ENCODE measurements around the gene CCNQ. TPM values are rescaled to one million over a fixed set of nuclear protein-coding genes. Genes with fewer than 3 reads are reported as not detected.

CCNQ gene
- total and polyA plus RNA-seq, 4 donors = 14.8 to 29.3 (median 24.2) TPM

- no peak overlapping the region for H3K4me3 ChIP-seq (ENCODE audit: low read depth, low read length)
- no peak for DNase-seq (ENCODE audit: low read depth in 4 of 6, low spot score in 6 of 6)
- no peak overlapping the region for H3K27ac ChIP-seq (ENCODE audit: low read depth, low read length)
- WGBS (ENCODE audit: insufficient coverage) = 84% methylated on average over 14 of the region's 14 CpGs
- no peaks in the 10 kb centered on the region for H3K4me1 ChIP-seq (ENCODE audit: control insufficient read depth, insufficient read depth, low read length)
- peaks cover 59% of the 10 kb centered on the region for H3K36me3 ChIP-seq (ENCODE audit: control insufficient read depth, insufficient read depth, low read length)
- no peaks in the 10 kb centered on the region for H3K27me3 ChIP-seq (ENCODE audit: control insufficient read depth, insufficient read depth, low read length)
- H3K9me3 ChIP-seq (ENCODE audit: control insufficient read depth, insufficient read depth, low read length) = no peaks in the 10 kb centered on the region
These were observed 34.8 kb downstream of the CCNQ start for GRCh38 chrX:153564047-153564606.

DNA sequence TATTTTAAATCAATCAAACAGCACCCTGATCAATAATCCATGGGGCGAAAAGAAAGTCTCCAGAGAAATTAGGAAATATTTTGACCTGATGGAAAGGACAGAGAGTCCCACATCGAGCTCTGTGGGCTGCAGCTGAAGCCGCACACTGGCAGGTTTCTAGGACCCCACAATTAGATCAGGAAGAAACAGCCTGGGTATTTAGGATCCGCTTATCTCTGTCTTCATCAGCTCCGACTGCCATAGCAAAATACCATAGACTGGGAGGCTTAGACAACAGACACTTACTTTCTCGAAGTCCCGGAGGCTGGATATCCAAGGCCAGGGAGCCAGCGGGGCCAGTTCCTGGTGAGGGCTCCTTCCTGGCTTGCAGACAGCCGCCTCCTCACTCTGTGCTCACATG is 36.4 kb downstream of the CCNQ start:
- H3K27me3 ChIP-seq (ENCODE audit: control insufficient read depth, insufficient read depth, low read length) = no peaks in the 10 kb centered on the region
- H3K36me3 ChIP-seq (ENCODE audit: control insufficient read depth, insufficient read depth, low read length) = peaks cover 63% of the 10 kb centered on the region
- H3K27ac ChIP-seq (ENCODE audit: low read depth, low read length) = no peak overlapping the region
- H3K9me3 ChIP-seq (ENCODE audit: control insufficient read depth, insufficient read depth, low read length) = no peaks in the 10 kb centered on the region
- no peak for DNase-seq (ENCODE audit: low read depth in 4 of 6, low spot score in 6 of 6)
- no peak overlapping the region for H3K4me3 ChIP-seq (ENCODE audit: low read depth, low read length)
- 91% methylated on average over 8 of the region's 9 CpGs for WGBS (ENCODE audit: insufficient coverage)
- peaks cover under 1% of the 10 kb centered on the region for H3K4me1 ChIP-seq (ENCODE audit: control insufficient read depth, insufficient read depth, low read length)

- WGBS (ENCODE audit: insufficient coverage) = 75% methylated on average over 7 of the region's 7 CpGs
- H3K27me3 ChIP-seq (ENCODE audit: control insufficient read depth, insufficient read depth, low read length) = no peaks in the 10 kb centered on the region
These were observed 37.6 kb downstream of the CCNQ start for GRCh38 chrX:153561337-153561736.

GRCh38 chrX:153560466-153560865 is 38.5 kb downstream of the CCNQ start:
- H3K36me3 ChIP-seq (ENCODE audit: control insufficient read depth, insufficient read depth, low read length) = peaks cover 62% of the 10 kb centered on the region
- H3K27ac ChIP-seq (ENCODE audit: low read depth, low read length) = no peak overlapping the region
- DNase-seq (ENCODE audit: low read depth in 4 of 6, low spot score in 6 of 6) = no peak
- H3K4me1 ChIP-seq (ENCODE audit: control insufficient read depth, insufficient read depth, low read length) = peaks cover 5% of the 10 kb centered on the region
- H3K9me3 ChIP-seq (ENCODE audit: control insufficient read depth, insufficient read depth, low read length) = no peaks in the 10 kb centered on the region
- WGBS (ENCODE audit: insufficient coverage) = 88% methylated on average over 17 of the region's 22 CpGs
- H3K27me3 ChIP-seq (ENCODE audit: control insufficient read depth, insufficient read depth, low read length) = no peaks in the 10 kb centered on the region
- no peak overlapping the region for H3K4me3 ChIP-seq (ENCODE audit: low read depth, low read length)

More at GRCh38 chrX:153561337-153561736, 37.6 kb downstream of the CCNQ start:
- Histone ChIP-seq H3K27ac (ENCODE audit: low read depth, low read length) (no peak overlapping the region), H3K4me1 (ENCODE audit: control insufficient read depth, insufficient read depth, low read length) (peaks cover 5% of the 10 kb centered on the region), H3K36me3 (ENCODE audit: control insufficient read depth, insufficient read depth, low read length) (peaks cover 64% of the 10 kb centered on the region), H3K4me3 (ENCODE audit: low read depth, low read length) (no peak overlapping the region), H3K9me3 (ENCODE audit: control insufficient read depth, insufficient read depth, low read length) (no peaks in the 10 kb centered on the region)
- DNase-seq (ENCODE audit: low read depth in 4 of 6, low spot score in 6 of 6) = no peak

DNA sequence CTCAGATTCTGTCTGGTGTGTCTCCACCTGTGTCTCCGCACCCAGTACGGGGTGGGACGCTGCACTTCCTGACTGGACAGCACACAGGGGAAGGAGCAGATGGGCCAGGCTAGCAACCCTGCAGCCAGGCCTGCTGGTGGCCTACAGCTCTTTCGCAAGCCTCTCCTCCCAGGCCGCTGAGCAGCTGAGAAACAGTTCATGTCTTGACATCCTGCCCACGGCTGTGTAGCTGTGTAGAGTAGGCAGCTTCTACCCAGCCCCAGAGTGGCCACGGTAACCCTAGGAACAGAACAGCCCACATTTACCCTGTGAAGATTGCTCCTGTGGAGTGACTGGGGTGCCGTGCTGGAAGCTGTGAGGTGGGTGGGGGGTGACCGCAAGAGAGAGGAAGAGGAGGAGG is 38.9 kb downstream of the CCNQ start:
- H3K36me3 ChIP-seq (ENCODE audit: control insufficient read depth, insufficient read depth, low read length) = peaks cover 63% of the 10 kb centered on the region
- H3K27ac ChIP-seq (ENCODE audit: low read depth, low read length) = no peak overlapping the region
- H3K4me1 ChIP-seq (ENCODE audit: control insufficient read depth, insufficient read depth, low read length) = peaks cover 9% of the 10 kb centered on the region
- H3K4me3 ChIP-seq (ENCODE audit: low read depth, low read length) = no peak overlapping the region
- no peaks in the 10 kb centered on the region for H3K27me3 ChIP-seq (ENCODE audit: control insufficient read depth, insufficient read depth, low read length)
- 89% methylated on average over 3 of the region's 9 CpGs for WGBS (ENCODE audit: insufficient coverage)
- no peaks in the 10 kb centered on the region for H3K9me3 ChIP-seq (ENCODE audit: control insufficient read depth, insufficient read depth, low read length)
- no peak for DNase-seq (ENCODE audit: low read depth in 4 of 6, low spot score in 6 of 6)

- 82% methylated on average over 13 of the region's 19 CpGs for WGBS (ENCODE audit: insufficient coverage)
- no peak overlapping the region for H3K27ac ChIP-seq (ENCODE audit: low read depth, low read length)
- DNase-seq (ENCODE audit: low read depth in 4 of 6, low spot score in 6 of 6) = no peak
These were observed 41.2 kb downstream of the CCNQ start for GRCh38 chrX:153557618-153558355.

DNA sequence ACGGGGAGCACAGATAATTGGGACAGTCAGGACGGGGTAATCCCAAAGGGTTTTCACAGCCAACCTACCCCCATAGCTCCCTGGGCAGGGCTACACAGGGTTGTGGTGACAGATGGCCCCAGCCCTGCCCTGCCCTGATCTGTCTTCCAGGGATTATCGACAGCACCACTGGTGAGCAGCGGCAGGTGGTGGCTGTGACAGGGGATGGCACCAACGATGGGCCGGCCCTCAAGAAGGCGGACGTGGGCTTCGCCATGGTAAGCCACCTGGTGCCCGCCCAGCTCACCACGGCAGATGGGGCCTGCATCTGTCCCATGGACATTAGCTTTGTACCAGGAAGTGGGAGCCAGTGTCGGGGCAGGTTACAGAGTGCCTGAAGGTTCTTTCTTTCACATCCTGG is 42.2 kb downstream of the CCNQ start:
- no peak overlapping the region for H3K27ac ChIP-seq (ENCODE audit: low read depth, low read length)
- peaks cover 73% of the 10 kb centered on the region for H3K36me3 ChIP-seq (ENCODE audit: control insufficient read depth, insufficient read depth, low read length)
- H3K4me3 ChIP-seq (ENCODE audit: low read depth, low read length) = no peak overlapping the region
- no peaks in the 10 kb centered on the region for H3K9me3 ChIP-seq (ENCODE audit: control insufficient read depth, insufficient read depth, low read length)
- no peaks in the 10 kb centered on the region for H3K27me3 ChIP-seq (ENCODE audit: control insufficient read depth, insufficient read depth, low read length)
- 80% methylated on average over 11 of the region's 12 CpGs for WGBS (ENCODE audit: insufficient coverage)
- peaks cover 16% of the 10 kb centered on the region for H3K4me1 ChIP-seq (ENCODE audit: control insufficient read depth, insufficient read depth, low read length)
- no peak for DNase-seq (ENCODE audit: low read depth in 4 of 6, low spot score in 6 of 6)

More at GRCh38 chrX:153557618-153558355, 41.2 kb downstream of the CCNQ start:
- Histone ChIP-seq H3K9me3 (ENCODE audit: control insufficient read depth, insufficient read depth, low read length) (no peaks in the 10 kb centered on the region), H3K4me3 (ENCODE audit: low read depth, low read length) (no peak overlapping the region), H3K27me3 (ENCODE audit: control insufficient read depth, insufficient read depth, low read length) (no peaks in the 10 kb centered on the region), H3K4me1 (ENCODE audit: control insufficient read depth, insufficient read depth, low read length) (peaks cover 16% of the 10 kb centered on the region), H3K36me3 (ENCODE audit: control insufficient read depth, insufficient read depth, low read length) (peaks cover 68% of the 10 kb centered on the region)

- H3K9me3 ChIP-seq (ENCODE audit: control insufficient read depth, insufficient read depth, low read length) = no peaks in the 10 kb centered on the region
- 43% methylated on average over 17 of the region's 17 CpGs for WGBS (ENCODE audit: insufficient coverage)
- H3K27me3 ChIP-seq (ENCODE audit: control insufficient read depth, insufficient read depth, low read length) = no peaks in the 10 kb centered on the region
- peak in 4 of 6 donors; percentile 22 to 83 (median 61) for DNase-seq (ENCODE audit: low read depth in 4 of 6, low spot score in 6 of 6)
- H3K4me3 ChIP-seq (ENCODE audit: low read depth, low read length) = no peak overlapping the region
- no peak overlapping the region for H3K27ac ChIP-seq (ENCODE audit: low read depth, low read length)
- H3K4me1 ChIP-seq (ENCODE audit: control insufficient read depth, insufficient read depth, low read length) = peaks cover 16% of the 10 kb centered on the region
- H3K36me3 ChIP-seq (ENCODE audit: control insufficient read depth, insufficient read depth, low read length) = peaks cover 62% of the 10 kb centered on the region
These were observed 44.3 kb downstream of the CCNQ start for GRCh38 chrX:153554519-153555167.

DNA sequence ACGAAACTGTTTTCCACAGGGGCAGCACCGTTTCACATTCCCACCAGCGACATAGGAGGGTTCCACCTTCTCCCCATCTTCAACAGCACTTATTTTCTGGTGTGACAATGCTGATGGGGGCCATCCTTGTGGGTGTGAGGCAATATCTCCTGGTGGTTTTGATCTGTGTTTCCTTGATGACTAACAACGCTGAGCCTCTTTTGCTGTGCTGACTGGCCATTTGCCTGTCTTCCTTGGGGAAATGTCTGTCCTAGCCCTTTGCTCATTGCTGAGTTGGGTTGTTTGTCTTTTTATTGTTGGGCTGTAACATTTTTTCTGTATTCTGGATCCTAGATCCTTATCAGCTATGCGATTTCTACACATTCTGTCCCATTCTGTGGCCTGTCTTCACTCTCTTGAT is 47.8 kb downstream of the CCNQ start:
- WGBS (ENCODE audit: insufficient coverage) = no CpG with 5 or more reads among the region's 5 CpGs
- Histone ChIP-seq H3K9me3 (ENCODE audit: control insufficient read depth, insufficient read depth, low read length) (no peaks in the 10 kb centered on the region), H3K27me3 (ENCODE audit: control insufficient read depth, insufficient read depth, low read length) (no peaks in the 10 kb centered on the region)

More for the DNA sequence above, 47.8 kb downstream of the CCNQ start:
- no peak overlapping the region for H3K27ac ChIP-seq (ENCODE audit: low read depth, low read length)
- no peak for DNase-seq (ENCODE audit: low read depth in 4 of 6, low spot score in 6 of 6)
- peaks cover 11% of the 10 kb centered on the region for H3K4me1 ChIP-seq (ENCODE audit: control insufficient read depth, insufficient read depth, low read length)
- H3K4me3 ChIP-seq (ENCODE audit: low read depth, low read length) = no peak overlapping the region
- H3K36me3 ChIP-seq (ENCODE audit: control insufficient read depth, insufficient read depth, low read length) = peaks cover 66% of the 10 kb centered on the region

All from spinal cord (tissue), 10 donors.